Mucosa of stomach (tissue), 1 donor: ENCODE data around the gene PFKFB4.
"Not testable (repeated sequence)": the region's sequence is repeated elsewhere in the genome, so short reads cannot be mapped to it uniquely, and the experiment has no call there.

ENCODE experiments used
- H3K27me3 ChIP-seq: one replicate; pipeline ENCODE4 v1.7.0; 2013; ENCODE audit warnings: mild to moderate bottlenecking, low read length; ENCODE audit not compliant: control insufficient read depth, insufficient read depth
- H3K36me3 ChIP-seq: one replicate; pipeline ENCODE4 v1.7.0; 2013; ENCODE audit warnings: low read length; ENCODE audit not compliant: control insufficient read depth, insufficient read depth
- H3K4me1 ChIP-seq: one replicate; pipeline ENCODE4 v1.7.0; 2013; ENCODE audit warnings: mild to moderate bottlenecking, low read length; ENCODE audit not compliant: control insufficient read depth, insufficient read depth
- H3K4me3 ChIP-seq: one replicate; pipeline ENCODE4 v1.7.0; 2013; ENCODE audit warnings: low read length
- H3K9ac ChIP-seq: one replicate; pipeline ENCODE4 v1.7.0; 2013; ENCODE audit warnings: mild to moderate bottlenecking, low read length, moderate library complexity
- H3K9me3 ChIP-seq: one replicate; pipeline ENCODE4 v1.7.0; 2013; ENCODE audit warnings: mild to moderate bottlenecking, low read length, moderate library complexity; ENCODE audit not compliant: control insufficient read depth
- donor health status: Pancreatic carcinoma.

PFKFB4 gene

GRCh38 chr3:48553361-48553760 lies 3.2 kb downstream of the PFKFB4 start:
- Histone ChIP-seq H3K4me1 (peaks cover 20% of the 10 kb centered on the region), H3K27me3 (no peaks in the 10 kb centered on the region), H3K4me3 (no peak overlapping the region), H3K9me3 (no peaks in the 10 kb centered on the region), H3K36me3 (no peaks in the 10 kb centered on the region), H3K9ac (no peak overlapping the region)

GRCh38 chr3:48552111-48552951 lies 4.3 kb downstream of the PFKFB4 start:
- Histone ChIP-seq H3K27me3 (no peaks in the 10 kb centered on the region), H3K4me3 (no peak overlapping the region), H3K36me3 (no peaks in the 10 kb centered on the region), H3K4me1 (peaks cover 12% of the 10 kb centered on the region), H3K9me3 (no peaks in the 10 kb centered on the region), H3K9ac (no peak overlapping the region)

GRCh38 chr3:48551651-48552050 lies 5.0 kb downstream of the PFKFB4 start:
- H3K9ac ChIP-seq, H3K36me3 ChIP-seq, H3K27me3 ChIP-seq, H3K4me3 ChIP-seq, H3K4me1 ChIP-seq, H3K9me3 ChIP-seq: not testable (repeated sequence)

- Histone ChIP-seq H3K4me3 (no peak overlapping the region), H3K9ac (no peak overlapping the region), H3K9me3 (no peaks in the 10 kb centered on the region), H3K27me3 (no peaks in the 10 kb centered on the region), H3K36me3 (no peaks in the 10 kb centered on the region), H3K4me1 (peaks cover 3% of the 10 kb centered on the region)
These were observed 7.6 kb downstream of the PFKFB4 start for GRCh38 chr3:48548729-48549705.

- Histone ChIP-seq H3K36me3 (no peaks in the 10 kb centered on the region), H3K27me3 (no peaks in the 10 kb centered on the region), H3K4me1 (peaks cover 3% of the 10 kb centered on the region), H3K9ac (no peak overlapping the region), H3K9me3 (no peaks in the 10 kb centered on the region), H3K4me3 (no peak overlapping the region)
These were observed 8.5 kb downstream of the PFKFB4 start for GRCh38 chr3:48548126-48548525.

- H3K9ac ChIP-seq, result no peak overlapping the region
These were observed 10.3 kb downstream of the PFKFB4 start for GRCh38 chr3:48546203-48546829.

GRCh38 chr3:48544141-48544540 lies 12.5 kb downstream of the PFKFB4 start:
- Histone ChIP-seq H3K9ac (no peak overlapping the region), H3K36me3 (no peaks in the 10 kb centered on the region), H3K27me3 (no peaks in the 10 kb centered on the region), H3K4me3 (no peak overlapping the region), H3K4me1 (no peaks in the 10 kb centered on the region), H3K9me3 (no peaks in the 10 kb centered on the region)

More at GRCh38 chr3:48546203-48546829, 10.3 kb downstream of the PFKFB4 start:
- Histone ChIP-seq H3K36me3 (no peaks in the 10 kb centered on the region), H3K4me1 (no peaks in the 10 kb centered on the region), H3K27me3 (no peaks in the 10 kb centered on the region), H3K9me3 (no peaks in the 10 kb centered on the region), H3K4me3 (no peak overlapping the region)

GRCh38 chr3:48543271-48543866 lies 13.2 kb downstream of the PFKFB4 start:
- no peaks in the 10 kb centered on the region for H3K36me3 ChIP-seq
- H3K4me1 ChIP-seq, result no peaks in the 10 kb centered on the region
- no peak overlapping the region for H3K4me3 ChIP-seq
- H3K27me3 ChIP-seq, result no peaks in the 10 kb centered on the region
- H3K9ac ChIP-seq, result no peak overlapping the region
- H3K9me3 ChIP-seq, result no peaks in the 10 kb centered on the region

- no peaks in the 10 kb centered on the region for H3K27me3 ChIP-seq
- H3K4me3 ChIP-seq, result no peak overlapping the region
- no peaks in the 10 kb centered on the region for H3K4me1 ChIP-seq
- no peaks in the 10 kb centered on the region for H3K36me3 ChIP-seq
- no peak overlapping the region for H3K9ac ChIP-seq
- no peaks in the 10 kb centered on the region for H3K9me3 ChIP-seq
These were observed 18.2 kb downstream of the PFKFB4 start for GRCh38 chr3:48538451-48538850.

- Histone ChIP-seq H3K36me3 (no peaks in the 10 kb centered on the region), H3K27me3 (no peaks in the 10 kb centered on the region)
These were observed 19.8 kb downstream of the PFKFB4 start for GRCh38 chr3:48536785-48537184.

GRCh38 chr3:48536116-48536515 lies 20.5 kb downstream of the PFKFB4 start:
- Histone ChIP-seq H3K4me3 (no peak overlapping the region), H3K9me3 (no peaks in the 10 kb centered on the region), H3K27me3 (no peaks in the 10 kb centered on the region), H3K9ac (no peak overlapping the region), H3K4me1 (no peaks in the 10 kb centered on the region), H3K36me3 (no peaks in the 10 kb centered on the region)

More at GRCh38 chr3:48536785-48537184, 19.8 kb downstream of the PFKFB4 start:
- Histone ChIP-seq H3K9ac (no peak overlapping the region), H3K4me1 (no peaks in the 10 kb centered on the region), H3K4me3 (no peak overlapping the region), H3K9me3 (no peaks in the 10 kb centered on the region)
